GM19452 (cell line): Measurements from ENCODE around the gene VPS16.
"Not testable (repeated sequence)": the region's sequence is repeated elsewhere in the genome, so short reads cannot be mapped to it uniquely, and the experiment has no call there.

ENCODE experiments used
- ATAC-seq: cut with Tn5 transposase; IDR thresholded peaks from one replicate; pipeline ENCODE4 v1.9.1; 2021; ENCODE audit not compliant: unreplicated experiment

Gene VPS16

DNA sequence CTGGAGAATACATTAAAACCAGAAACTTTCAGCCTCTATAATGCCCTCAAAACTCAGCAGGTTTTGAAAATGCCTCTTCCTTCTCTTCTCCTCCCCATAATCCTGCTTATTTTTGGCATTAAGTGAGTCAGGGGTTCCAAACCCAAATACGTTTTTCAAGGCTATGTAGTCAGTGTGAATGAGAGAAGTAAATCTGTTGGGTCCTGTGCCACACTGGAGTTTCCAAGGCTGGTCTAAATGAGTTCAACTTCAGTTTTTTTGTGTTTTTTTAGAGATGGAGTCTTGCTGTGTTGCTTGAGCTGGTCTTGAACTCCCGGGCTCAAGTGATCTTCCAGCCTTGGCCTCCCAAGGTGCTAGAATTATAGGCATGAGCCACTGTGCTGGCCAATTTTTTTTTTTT lies 53.7 kb downstream of the VPS16 start:
- ATAC-seq: no peak

DNA sequence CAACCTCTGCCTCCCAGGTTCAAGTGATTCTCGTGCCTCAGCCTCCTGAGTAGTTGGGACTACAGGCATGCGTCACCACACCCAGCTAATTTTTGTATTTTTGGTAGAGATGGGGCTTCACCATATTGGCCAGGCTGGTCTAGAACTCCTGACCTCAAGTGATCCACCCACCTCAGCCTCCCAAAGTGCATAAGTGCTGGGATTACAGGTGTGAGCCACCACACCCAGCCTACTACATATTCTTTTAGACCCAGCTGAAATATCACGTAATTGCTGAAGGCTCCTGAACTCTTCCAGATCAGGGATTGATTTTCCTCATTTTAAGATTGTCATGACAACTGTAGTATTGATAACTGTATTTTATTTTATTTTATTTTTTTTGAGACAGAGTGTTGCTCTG lies 54.6 kb downstream of the VPS16 start:
- not testable (repeated sequence) for ATAC-seq

DNA sequence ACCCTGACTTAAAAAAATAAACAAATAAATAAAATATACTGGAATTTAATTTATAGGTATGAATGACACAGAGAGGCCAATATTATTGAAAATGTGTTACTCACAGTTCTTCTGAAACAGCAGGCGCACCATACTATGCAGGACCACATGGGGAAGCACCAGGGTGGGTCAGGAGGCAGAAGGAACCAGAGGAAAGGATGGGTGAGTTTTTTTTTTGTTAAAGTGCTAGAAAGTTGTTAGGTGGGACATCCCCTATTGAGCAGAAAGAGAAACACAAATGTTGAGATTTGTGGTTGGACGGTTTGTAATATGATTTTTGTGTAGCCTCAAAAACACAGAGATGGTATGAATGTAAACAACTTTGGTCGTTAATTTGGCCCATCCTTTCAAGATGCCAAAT lies 58.7 kb downstream of the VPS16 start:
- no peak for ATAC-seq

DNA sequence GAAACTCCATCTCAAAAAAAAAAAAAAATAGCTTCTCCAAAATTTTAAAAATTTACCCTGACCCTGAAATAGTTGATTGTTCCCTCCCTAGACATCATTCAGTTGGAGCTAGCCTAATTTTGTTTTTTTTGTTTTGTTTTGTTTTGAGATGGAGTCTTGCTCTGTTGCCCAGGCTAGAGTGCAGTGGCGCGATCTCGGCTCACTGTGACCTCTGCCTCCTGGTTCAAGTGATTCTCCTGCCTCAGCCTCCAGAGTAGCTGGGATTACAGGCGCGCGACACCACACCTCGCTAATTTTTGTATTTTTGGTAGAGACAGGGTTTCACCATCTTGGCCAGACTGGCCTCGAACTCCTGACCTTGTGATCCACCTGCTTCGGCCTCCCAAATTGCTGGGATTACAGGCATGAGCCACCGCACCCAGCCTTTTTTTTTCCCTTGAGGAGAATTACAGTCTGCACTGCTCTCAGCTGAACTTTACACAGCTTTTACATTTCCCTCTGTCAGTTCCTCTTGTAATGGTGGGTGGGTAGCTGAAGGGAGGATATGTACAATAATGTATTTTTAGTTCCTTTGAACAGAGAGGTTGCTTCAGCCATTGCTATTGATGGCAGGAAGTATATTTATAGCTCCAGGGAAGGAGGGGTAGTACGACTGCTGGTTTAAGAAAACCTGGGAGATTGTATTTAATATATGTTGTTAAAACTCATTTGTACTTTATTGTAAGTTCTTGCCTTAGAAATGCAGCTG lies 60.5 kb downstream of the VPS16 start:
- no peak for ATAC-seq

DNA sequence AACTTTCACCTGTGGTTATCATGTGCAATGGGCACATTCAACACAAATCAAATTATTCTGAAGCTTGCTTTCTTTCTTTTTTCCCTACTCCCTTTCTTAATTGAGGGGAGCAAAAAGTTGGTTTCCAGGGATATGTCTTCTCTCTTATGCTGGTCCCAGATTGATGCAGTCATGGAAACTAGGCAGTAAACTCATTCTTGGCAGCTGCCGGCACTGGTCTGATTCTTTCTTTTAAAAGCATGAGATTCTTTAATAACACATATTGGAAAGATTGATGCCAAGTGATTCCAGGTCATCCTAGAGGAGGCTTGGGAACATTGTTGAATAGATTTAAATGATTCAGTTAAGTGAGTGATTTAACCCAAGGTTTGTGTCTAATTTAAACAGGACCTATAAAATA lies 61.7 kb downstream of the VPS16 start:
- ATAC-seq: no peak

DNA sequence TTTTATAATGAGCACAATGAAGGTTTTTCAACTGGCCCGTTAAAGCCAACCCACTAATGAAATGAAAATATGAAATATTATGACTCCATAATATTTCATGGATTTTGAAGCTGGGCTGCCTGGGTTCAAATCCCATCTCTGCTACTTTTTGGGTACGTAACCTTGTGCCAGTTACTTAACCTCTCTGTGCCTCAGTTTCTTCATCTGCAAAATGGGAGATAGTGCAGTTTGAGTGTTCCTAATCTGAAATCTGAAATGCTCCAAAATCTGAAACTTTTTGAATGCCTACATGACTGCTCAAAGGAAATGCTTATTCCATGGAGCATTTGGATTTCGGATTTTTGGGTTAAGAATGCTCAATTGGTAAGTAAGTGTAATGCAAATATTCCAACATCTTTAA lies 62.3 kb downstream of the VPS16 start:
- ATAC-seq: no peak

DNA sequence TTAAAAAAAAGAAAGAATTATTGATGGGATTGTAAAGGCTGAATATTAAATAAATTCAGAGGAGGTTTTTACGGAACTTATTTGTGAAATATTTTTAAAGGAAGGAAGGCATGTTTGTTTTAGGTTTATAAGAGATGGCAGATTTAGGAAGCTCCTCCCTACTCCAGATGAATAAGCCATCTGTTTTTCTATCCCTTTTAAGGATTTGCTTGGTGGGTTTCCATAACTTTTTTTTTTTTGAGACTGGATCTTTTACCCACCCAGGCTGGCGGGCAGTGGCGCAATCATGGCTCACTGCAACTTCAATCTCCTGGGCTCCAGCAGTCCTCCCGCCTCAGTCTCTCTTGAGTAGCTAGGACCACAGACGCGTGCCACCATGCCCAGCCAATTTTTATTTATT lies 63.1 kb downstream of the VPS16 start:
- no peak for ATAC-seq

DNA sequence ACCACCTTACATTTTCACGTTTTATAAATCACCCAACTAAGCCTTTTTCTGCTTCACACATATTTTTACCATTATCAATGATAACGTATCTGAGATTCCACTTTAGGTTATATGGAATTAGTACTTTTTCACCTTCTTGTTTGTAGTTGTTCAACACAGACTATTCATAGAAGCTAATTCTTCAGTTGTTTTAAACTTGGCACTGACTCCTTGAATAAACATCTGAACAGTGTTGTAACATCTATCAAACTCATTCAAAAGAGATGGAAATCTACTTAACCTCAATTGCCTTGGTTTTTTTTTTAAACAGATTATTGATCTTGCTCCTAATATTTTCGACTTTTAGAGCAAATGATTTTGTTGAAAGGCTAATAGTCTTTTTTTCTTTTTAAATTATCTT lies 67.0 kb downstream of the VPS16 start:
- ATAC-seq: no peak

DNA sequence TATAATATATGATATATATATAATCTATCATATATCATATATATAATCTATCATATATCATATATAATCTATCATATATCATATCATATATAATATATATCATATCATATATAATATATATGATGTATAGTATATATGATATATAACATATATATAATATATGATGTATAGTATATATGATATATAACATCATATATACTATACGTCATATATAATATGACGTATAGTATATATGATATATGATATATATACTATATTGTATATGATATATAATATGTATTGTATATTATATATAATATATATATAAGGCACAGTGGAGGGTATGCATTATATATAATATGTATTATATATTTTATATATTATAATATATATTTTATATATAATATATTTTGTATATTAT lies 69.4 kb downstream of the VPS16 start:
- no peak for ATAC-seq

DNA sequence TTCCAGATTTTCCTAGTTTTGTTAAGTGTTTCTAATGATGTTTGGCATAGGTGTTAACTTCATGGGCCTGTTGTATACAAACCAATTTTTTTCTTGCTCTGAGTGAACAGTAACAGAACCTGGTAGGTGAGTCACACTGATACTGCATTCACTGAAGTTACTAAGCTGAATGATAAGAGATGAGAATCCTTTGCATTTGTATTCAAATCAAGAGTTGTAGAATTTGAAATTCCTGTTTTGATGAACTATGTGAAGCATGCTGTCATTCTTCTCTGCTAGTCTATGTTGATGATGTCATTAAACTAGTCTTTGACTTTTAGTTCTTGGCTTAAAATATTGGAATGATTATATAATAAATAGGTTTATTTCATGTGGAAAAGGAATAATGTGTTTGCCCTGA lies 70.7 kb downstream of the VPS16 start:
- ATAC-seq: no peak

DNA sequence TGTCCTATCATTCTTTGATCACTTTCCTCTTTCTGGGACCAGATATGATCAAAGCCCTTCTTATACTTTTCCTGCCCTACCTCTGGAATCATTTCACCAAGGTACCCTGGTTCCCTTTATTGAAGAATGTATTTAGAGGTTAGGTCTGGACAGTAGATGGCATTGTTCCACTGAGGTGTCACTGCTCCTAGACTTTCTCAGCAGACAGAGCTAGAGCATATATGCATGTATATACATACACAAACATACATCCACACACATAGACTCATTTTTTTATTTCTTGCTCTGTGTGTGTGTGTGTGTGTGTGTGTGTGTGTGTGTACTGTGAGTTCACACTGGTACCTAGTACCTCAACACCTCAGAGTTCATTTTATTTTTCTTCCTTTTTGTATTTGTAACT lies 73.6 kb downstream of the VPS16 start:
- ATAC-seq: no peak
